ENCODE measurements around the gene PFN3.
"Not testable (repeated sequence)": the region's sequence is repeated elsewhere in the genome, so short reads cannot be mapped to it uniquely, and the experiment has no call there.

- TF ChIP-seq, protein P1, sequence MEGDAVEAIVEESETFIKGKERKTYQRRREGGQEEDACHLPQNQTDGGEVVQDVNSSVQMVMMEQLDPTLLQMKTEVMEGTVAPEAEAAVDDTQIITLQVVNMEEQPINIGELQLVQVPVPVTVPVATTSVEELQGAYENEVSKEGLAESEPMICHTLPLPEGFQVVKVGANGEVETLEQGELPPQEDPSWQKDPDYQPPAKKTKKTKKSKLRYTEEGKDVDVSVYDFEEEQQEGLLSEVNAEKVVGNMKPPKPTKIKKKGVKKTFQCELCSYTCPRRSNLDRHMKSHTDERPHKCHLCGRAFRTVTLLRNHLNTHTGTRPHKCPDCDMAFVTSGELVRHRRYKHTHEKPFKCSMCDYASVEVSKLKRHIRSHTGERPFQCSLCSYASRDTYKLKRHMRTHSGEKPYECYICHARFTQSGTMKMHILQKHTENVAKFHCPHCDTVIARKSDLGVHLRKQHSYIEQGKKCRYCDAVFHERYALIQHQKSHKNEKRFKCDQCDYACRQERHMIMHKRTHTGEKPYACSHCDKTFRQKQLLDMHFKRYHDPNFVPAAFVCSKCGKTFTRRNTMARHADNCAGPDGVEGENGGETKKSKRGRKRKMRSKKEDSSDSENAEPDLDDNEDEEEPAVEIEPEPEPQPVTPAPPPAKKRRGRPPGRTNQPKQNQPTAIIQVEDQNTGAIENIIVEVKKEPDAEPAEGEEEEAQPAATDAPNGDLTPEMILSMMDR (IDR thresholded peaks at IDR 0.05; ENCODE audit: insufficient read depth, low read depth, low read length) = not testable (repeated sequence)
- TF ChIP-seq EZH2 (IDR thresholded peaks at IDR 0.05; ENCODE audit: insufficient read depth, low read length) = not testable (repeated sequence)
Measured at GRCh38 chr5:177417081-177417480, 16.6 kb upstream of the PFN3 start.

Measured in astrocyte (in vitro differentiated cells and primary cell).